T-helper 2 cell treated with Interferon-gamma antibody and Interleukin-4, amounts not matched to agents 5 μg/mL and 100 μg/mL, for 36 hours (primary cell): Measurements from ENCODE around the gene UBXN7.
"Not testable (repeated sequence)": the region's sequence is repeated elsewhere in the genome, so short reads cannot be mapped to it uniquely, and the experiment has no call there.

Source experiments
- DNase-seq: peaks from one replicate; pipeline ENCODE4 v3.0.0; 2021; ENCODE audit warnings: low spot score
- H3K27ac Mint-ChIP-seq: one replicate; pipeline ENCODE4 v1.8.0; 2021; ENCODE audit warnings: mild to moderate bottlenecking, mixed read lengths
- H3K27me3 Mint-ChIP-seq: one replicate; pipeline ENCODE4 v1.8.0; 2021; ENCODE audit warnings: low read depth, mixed read lengths
- H3K36me3 Mint-ChIP-seq: one replicate; pipeline ENCODE4 v1.8.0; 2021; ENCODE audit warnings: low read depth, mixed read lengths
- H3K4me1 Mint-ChIP-seq: one replicate; pipeline ENCODE4 v1.8.0; 2021; ENCODE audit warnings: low read depth, mixed read lengths
- H3K4me3 Mint-ChIP-seq: one replicate; pipeline ENCODE4 v1.8.0; 2022; ENCODE audit warnings: mild to moderate bottlenecking, moderate library complexity, mixed read lengths
- H3K9me3 Mint-ChIP-seq: one replicate; pipeline ENCODE4 v1.8.0; 2021; ENCODE audit warnings: mixed read lengths

Gene UBXN7

GRCh38 chr3:196302960-196303359 lies 129.3 kb downstream of the UBXN7 start:
- not testable (repeated sequence) for H3K4me3 Mint-ChIP-seq, DNase-seq, H3K4me1 Mint-ChIP-seq, H3K27ac Mint-ChIP-seq, H3K27me3 Mint-ChIP-seq, H3K9me3 Mint-ChIP-seq
- peaks cover 19% of the 10 kb centered on the region for H3K36me3 Mint-ChIP-seq

GRCh38 chr3:196302551-196302950 lies 129.7 kb downstream of the UBXN7 start:
- H3K27me3 Mint-ChIP-seq, H3K27ac Mint-ChIP-seq, H3K9me3 Mint-ChIP-seq, H3K4me3 Mint-ChIP-seq, DNase-seq, H3K4me1 Mint-ChIP-seq: not testable (repeated sequence)
- peaks cover 19% of the 10 kb centered on the region for H3K36me3 Mint-ChIP-seq

GRCh38 chr3:196298521-196298920 lies 133.7 kb downstream of the UBXN7 start:
- no peaks in the 10 kb centered on the region for H3K27me3 Mint-ChIP-seq
- H3K4me3 Mint-ChIP-seq, result no peak overlapping the region
- no peaks in the 10 kb centered on the region for H3K9me3 Mint-ChIP-seq
- H3K36me3 Mint-ChIP-seq, result peaks cover 20% of the 10 kb centered on the region
- H3K27ac Mint-ChIP-seq, result no peak overlapping the region
- DNase-seq, result no peak
- H3K4me1 Mint-ChIP-seq, result no peaks in the 10 kb centered on the region
